ENCODE measurements around the gene OSBP.
"Not testable (repeated sequence)": the region's sequence is repeated elsewhere in the genome, so short reads cannot be mapped to it uniquely, and the experiment has no call there.

Gene OSBP, protein sequence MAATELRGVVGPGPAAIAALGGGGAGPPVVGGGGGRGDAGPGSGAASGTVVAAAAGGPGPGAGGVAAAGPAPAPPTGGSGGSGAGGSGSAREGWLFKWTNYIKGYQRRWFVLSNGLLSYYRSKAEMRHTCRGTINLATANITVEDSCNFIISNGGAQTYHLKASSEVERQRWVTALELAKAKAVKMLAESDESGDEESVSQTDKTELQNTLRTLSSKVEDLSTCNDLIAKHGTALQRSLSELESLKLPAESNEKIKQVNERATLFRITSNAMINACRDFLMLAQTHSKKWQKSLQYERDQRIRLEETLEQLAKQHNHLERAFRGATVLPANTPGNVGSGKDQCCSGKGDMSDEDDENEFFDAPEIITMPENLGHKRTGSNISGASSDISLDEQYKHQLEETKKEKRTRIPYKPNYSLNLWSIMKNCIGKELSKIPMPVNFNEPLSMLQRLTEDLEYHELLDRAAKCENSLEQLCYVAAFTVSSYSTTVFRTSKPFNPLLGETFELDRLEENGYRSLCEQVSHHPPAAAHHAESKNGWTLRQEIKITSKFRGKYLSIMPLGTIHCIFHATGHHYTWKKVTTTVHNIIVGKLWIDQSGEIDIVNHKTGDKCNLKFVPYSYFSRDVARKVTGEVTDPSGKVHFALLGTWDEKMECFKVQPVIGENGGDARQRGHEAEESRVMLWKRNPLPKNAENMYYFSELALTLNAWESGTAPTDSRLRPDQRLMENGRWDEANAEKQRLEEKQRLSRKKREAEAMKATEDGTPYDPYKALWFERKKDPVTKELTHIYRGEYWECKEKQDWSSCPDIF

DNA sequence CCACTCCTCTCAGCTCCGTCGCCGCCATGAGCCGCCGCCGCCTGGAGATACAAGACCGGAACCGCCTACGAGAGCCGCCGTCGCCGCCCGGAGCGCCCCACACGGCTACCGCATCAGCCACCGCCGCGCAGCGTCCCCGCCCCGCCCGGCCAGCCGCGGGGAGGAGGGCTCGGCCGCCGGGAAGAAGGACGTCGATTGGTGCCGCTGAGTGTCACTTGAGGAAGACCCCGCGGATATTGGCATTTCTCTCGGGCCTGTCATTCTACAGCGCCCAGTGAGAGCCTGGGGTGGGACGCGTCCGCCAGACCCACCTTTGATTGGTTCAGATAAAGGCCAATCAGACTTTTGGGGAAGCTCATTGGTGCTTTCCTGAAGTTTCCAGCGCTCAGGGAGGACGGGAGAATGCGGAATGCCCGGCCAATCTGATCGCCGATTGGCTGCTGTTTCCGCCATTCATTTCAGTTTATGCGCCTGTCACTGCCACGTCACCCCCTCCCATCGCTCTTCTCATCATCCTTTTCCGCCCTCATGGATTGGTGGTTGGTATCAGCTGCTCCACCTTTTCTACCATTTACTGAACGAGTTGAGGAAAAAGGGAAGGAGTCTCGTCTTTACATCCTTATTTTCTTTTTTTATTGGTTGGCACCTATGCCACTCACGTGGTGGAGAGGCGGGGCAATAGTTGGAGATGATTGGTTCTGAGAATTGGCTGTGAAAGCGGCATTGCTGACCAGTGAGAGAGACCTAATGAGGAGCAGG is at the start of gene OSBP:
TSS of gene OSBP (minus strand) at position 138 of the 759 bp plus-strand sequence. CDS start at position 28, 110 bp downstream.
- peak; percentile 87 to 100 for DNase-seq

DNA sequence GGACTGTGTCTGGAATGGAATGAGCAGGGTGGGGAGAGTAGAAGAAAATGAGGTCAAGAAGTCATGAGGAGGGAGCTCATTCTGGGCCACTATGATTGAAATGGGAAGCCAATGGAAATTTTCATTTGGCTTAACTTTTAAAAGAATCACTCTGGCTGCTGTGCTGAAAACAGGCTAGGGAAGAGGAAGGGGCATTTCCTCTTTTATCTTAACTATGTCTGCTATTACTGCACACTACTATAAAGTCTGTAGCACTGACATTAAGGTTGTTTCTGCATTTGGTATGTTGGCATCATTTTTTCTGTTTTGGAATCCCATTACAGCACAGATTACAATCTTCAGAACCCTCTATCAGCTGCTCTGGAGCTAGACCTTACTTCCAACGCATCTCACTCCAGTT is 45.0 kb upstream of the OSBP start:
- peak in 1 of 2 donors; percentile 8 for DNase-seq

DNA sequence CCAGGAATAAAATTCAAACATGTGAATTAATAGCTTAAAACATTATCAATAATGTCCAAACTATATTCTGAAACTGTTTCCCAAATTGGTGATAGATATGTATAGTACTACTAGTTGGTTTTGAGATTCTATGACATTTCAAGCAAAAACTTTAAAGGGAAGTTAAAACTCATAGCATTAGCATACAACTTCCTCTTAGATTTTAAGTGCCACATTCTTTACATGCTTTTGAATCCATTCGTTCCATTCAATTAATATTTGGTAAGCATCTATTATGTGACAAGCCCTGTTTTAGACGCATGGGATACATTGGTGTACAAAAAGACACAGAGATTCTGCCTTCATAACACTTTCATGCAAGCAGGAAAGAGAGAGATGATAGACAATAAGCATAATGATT is 44.4 kb upstream of the OSBP start:
- no peak for DNase-seq

DNA sequence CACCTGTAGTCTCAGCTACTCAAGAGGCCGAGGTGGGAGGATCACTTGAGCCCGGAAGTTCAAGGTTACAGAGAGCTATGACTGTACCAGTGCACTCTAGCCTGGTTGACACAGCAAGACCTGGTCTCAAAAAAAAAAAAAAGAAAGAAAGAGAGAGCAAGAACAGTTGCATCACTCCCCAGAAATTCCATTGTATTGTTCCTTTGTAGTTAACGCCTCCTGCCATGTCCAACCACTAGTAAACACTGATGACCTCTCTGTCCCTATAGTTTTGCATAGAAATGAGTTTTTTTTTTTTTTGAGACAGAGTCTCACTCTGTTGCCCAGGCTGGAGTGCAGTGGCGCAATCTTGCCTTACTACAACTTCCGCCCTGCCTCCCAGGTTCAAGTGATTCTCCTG is 42.5 kb upstream of the OSBP start:
- no peak for DNase-seq

- DNase-seq, result no peak
Measured at GRCh38 chr11:59654893-59655292, 39.3 kb upstream of the OSBP start.

DNA sequence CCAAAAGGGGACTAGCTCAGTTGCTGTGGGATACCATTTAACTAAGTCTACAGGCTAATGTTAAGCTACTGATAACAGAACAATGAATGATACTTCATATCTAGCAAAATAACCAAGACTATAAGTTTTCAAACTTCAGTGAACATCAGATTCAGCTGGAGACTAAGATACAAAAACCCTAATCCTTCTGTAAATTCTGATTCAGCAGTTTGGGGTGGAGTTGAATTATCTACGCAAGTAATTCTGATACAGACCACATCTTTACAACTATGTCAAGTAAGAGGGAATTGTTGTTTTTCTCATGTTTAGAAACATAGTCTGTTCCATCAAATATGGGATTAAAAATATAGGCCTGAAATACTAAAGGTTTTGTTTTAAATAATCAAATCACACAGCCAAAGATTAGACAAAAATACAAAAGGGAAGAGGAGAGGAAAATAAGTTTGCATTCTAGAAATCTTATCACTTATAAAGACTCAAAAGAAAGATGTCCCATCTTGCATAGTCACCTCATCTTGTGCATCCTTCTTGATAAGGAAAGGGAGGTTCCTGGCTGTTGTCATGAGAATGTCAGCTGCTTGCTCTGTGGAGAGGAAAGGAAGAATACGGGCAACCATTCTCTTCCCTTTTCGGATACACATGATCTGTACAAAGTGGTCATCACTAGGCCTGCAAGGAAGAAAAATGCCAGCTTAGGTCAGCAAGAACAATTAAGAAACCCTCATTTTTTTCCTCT is 31.8 kb upstream of the OSBP start:
- DNase-seq, result no peak

- no peak for DNase-seq
Measured at GRCh38 chr11:59644528-59644927, 29.0 kb upstream of the OSBP start.

DNA sequence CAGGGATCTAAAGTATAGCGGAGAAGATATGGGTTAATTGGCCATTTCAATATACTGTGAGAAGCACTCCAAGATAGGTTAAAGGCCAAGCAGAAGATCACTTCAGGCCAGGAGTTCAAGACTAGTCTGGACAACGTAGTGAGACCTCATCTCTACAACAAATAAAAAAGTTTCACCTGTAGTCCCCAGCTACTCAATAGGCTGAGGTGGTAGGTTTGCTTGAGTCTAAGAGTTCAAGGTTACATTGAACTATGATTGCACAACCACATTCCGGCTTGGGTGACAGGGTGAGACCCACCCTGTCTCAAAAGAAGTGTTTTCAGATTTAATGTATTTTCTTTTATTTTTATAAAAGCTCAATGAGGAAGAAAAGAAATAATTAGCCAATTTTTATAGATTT is 27.8 kb upstream of the OSBP start:
- DNase-seq, result no peak

DNA sequence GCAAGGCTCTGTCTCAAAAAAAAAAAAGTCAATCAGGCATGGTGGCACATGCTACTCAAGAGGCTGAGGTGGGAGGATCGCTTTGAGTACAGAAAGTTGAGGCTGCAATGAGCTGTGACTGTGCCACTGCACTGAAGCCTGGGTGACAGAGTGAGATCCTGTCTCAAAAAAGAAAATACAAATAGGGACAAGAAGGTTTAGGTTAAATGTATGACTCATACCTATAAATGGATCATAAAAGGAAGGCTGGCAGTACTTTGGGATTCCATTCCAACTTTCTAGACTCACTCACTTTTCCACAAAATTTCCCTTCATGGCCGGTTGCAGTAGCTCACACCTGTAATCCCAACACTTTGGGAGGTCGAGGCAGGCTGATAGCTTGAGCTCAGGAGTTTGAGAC is 25.6 kb upstream of the OSBP start:
- DNase-seq, result no peak

DNA sequence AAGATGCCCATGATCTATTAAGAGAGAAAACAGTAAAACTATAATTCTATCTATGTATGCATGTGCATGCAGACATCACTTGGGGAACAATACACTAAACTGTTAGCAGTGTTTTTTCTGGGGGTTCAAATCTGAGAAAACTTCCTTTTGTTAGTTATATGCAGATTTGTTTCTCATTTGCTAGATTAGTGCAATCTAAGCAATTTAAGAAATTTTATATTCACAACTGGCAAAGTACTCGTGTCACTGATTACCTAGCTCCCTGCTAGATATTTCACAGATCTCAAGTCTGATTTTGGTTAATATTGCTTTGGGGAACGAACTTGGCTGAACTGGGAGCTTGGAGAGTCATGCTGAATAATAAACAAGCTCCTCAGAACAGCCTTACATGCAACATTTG is 14.9 kb upstream of the OSBP start:
- no peak for DNase-seq

GRCh38 chr11:59629996-59630395 is 14.4 kb upstream of the OSBP start:
- no peak for DNase-seq

DNA sequence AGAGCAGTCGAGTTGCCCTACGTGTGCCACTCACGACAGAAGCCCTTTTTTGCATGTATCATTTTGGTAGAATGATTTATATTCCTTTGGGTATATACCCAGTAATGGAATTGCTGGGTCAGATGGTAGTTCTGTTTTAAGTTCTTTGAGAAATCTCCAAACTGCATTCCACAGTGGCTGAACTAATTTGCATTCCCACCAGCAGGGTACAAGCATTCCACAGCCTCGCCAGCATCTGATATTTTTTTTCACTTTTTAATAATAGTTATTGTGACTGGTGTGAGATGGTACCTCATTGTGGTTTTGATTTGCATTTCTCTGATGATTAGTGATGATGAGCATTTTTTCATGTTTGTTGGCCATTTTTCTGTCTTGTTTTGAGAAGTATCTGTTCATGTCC is 11.4 kb upstream of the OSBP start:
- DNase-seq, result not testable (repeated sequence)

DNA sequence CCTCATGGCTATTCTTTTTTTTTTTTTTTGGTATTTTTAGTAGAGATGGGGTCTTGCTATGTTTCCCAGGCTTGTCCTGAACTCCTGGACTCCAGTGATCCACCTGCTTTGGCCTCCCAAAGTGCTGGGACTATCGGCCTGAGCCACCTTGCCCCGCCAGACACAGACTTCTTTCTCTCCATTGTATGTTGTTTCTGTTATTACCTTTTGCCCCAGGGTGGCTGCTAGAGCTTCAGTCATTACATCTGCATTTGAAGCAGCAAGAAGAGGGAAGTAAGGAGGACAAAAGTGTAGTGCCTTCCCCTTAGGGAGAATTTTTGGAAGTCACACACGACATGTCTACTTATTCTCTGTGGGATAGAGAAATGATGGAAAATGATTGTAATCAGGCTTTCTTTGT is 10.1 kb upstream of the OSBP start:
- no peak for DNase-seq

GRCh38 chr11:59617876-59618275 is 2.3 kb upstream of the OSBP start:
- no peak for DNase-seq

- no peak for DNase-seq
Measured at GRCh38 chr11:59616396-59616982, 915 bp upstream of the OSBP start.

DNA sequence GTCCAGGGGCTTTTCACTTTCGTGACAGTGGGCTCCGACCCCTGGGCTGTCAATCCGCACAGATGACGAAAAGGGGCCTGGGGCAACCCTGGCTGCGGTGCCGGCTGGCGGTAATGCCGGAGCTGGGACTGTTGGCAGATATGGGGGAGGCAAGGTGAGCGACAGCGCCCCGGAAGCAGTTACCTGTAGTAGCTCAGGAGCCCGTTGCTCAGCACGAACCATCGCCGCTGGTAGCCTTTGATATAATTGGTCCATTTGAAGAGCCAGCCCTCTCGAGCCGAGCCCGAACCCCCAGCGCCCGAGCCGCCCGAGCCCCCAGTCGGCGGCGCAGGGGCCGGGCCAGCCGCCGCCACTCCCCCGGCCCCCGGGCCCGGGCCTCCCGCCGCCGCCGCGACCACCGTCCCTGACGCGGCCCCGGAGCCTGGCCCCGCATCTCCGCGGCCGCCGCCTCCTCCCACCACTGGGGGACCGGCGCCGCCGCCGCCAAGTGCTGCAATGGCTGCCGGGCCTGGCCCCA is 396 bp downstream of the OSBP start:
- DNase-seq, result no peak

- DNase-seq, result no peak
Measured at GRCh38 chr11:59614277-59615119, 1.1 kb downstream of the OSBP start.

DNA sequence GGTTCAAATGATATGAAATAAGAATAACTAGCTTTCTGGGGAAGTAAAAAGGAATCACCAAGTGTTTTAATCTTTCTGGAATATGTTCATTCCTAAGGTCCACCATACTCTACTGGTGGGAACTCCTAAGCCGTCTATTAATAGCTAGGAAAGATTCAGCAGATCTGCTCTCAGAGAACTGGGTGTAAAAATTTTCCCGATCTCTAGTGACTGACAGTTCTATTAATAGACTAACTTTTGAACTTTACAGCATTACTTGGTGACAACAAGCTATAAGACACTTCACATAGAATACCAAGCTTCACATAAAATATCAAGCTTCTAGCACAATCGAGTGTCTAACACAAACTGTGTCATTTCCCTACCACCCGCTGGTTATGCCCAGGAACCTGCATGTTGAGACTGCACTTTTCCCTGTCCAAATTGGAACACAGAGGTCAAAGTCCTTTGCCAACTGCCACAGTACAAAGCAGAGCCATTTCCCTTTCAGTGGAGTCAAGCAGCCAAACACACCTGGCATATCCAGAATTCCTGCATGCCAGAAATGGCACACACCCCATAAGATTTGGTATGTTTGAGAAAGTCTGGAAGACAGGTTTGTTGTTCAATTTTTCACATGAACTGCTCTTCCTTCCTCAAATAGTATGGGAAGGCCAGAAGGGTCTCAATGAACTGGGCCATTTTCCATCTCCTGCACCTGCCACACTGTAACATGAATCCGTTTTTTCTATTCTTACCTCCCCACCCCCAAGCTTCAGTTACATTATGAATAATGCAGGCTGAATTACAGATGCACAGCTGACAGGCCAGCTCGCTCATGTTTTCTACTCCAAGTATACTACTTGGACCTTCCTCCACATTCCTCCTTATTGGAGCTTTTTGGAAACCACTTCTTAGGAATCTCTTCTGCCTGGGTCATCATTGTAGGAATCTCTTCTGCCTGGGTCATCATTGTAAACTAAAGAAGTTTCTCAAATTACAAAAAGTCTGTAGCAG is 3.7 kb downstream of the OSBP start:
- no peak for DNase-seq

DNA sequence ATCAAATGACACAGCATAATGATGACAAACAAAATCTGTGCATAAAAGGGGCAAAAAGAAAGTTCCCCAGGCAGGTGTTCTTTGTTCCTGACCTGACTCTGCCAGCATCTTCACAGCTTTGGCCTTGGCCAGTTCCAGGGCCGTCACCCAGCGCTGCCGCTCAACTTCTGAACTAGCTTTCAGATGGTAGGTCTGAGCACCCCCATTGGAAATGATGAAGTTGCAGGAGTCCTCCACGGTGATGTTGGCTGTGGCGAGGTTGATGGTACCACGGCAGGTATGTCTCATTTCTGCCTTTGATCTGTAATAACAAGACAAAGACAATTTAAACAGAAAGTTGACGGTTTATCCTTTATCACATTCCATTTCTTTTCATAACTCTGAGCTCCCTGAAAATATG is 5.3 kb downstream of the OSBP start:
- no peak for DNase-seq
